OCI-LY1 (cell line): ENCODE results near the gene ALPK1.
"Not testable (repeated sequence)": the region's sequence is repeated elsewhere in the genome, so short reads cannot be mapped to it uniquely, and the experiment has no call there.

Experiments used
- H2AFZ ChIP-seq: fragments of 200-600 bp; sonication (generic), shearing (Covaris generic); 2 replicates; pipeline ENCODE4 v1.6.0; 2014; ENCODE audit warnings: antibody characterized with exemption, mild to moderate bottlenecking, low read length
- H3F3A ChIP-seq: fragments of 200-600 bp; sonication (generic), shearing (Covaris generic); 2 replicates; pipeline ENCODE4 v1.6.0; 2014; ENCODE audit warnings: mild to moderate bottlenecking, antibody characterized with exemption, low read length, moderate library complexity; ENCODE audit not compliant: insufficient read depth
- H3K27ac ChIP-seq: fragments of 200-600 bp; sonication (generic); 2 replicates; pipeline ENCODE4 v1.5.1; 2014; ENCODE audit warnings: low read length, mixed run types, mild to moderate bottlenecking, low read depth; ENCODE audit not compliant: poor library complexity, severe bottlenecking
- H3K27me3 ChIP-seq: fragments of 200-600 bp; sonication (generic); 2 replicates; pipeline ENCODE4 v1.6.0; 2014; ENCODE audit warnings: antibody characterized with exemption, mild to moderate bottlenecking, low read length, moderate library complexity; ENCODE audit not compliant: insufficient read depth
- H3K36me3 ChIP-seq: fragments of 200-600 bp; sonication (generic); 2 replicates; pipeline ENCODE4 v1.6.1; 2014; ENCODE audit warnings: mild to moderate bottlenecking, antibody characterized with exemption, low read length, moderate library complexity, mixed read lengths; ENCODE audit not compliant: insufficient read depth
- H3K4me1 ChIP-seq: fragments of 200-600 bp; sonication (generic); 2 replicates; pipeline ENCODE4 v1.5.1; 2014; ENCODE audit warnings: mild to moderate bottlenecking, low read length, moderate library complexity; ENCODE audit not compliant: insufficient read depth, severe bottlenecking
- H3K4me2 ChIP-seq: fragments of 200-600 bp; sonication (generic), shearing (Covaris generic); 2 replicates; pipeline ENCODE4 v1.6.1; 2014; ENCODE audit warnings: low read length
- H3K4me3 ChIP-seq: fragments of 200-600 bp; sonication (generic); 2 replicates; pipeline ENCODE4 v1.5.1; 2014; ENCODE audit warnings: low read length, low read depth, mild to moderate bottlenecking, mixed read lengths; ENCODE audit not compliant: poor library complexity, severe bottlenecking
- H3K79me2 ChIP-seq: fragments of 200-600 bp; shearing (Covaris generic); 2 replicates; pipeline ENCODE4 v1.6.1; 2016; ENCODE audit warnings: mixed run types, low read length, mixed read lengths; ENCODE audit not compliant: insufficient read depth
- H3K9ac ChIP-seq: fragments of 200-600 bp; sonication (generic), shearing (Covaris generic); 2 replicates; pipeline ENCODE4 v1.6.1; 2014; ENCODE audit warnings: mild to moderate bottlenecking, low read length, mixed read lengths
- H3K9me2 ChIP-seq: fragments of 200-600 bp; sonication (generic), shearing (Covaris generic); 2 replicates; pipeline ENCODE4 v1.6.1; 2014; ENCODE audit warnings: low read depth, mild to moderate bottlenecking, low read length, mixed read lengths
- H3K9me3 ChIP-seq: fragments of 200-600 bp; shearing (Covaris generic); 2 replicates; pipeline ENCODE4 v1.6.1; 2014; ENCODE audit warnings: low read length, mixed read lengths
- H4K20me1 ChIP-seq: fragments of 200-600 bp; sonication (generic), shearing (Covaris generic); 2 replicates; pipeline ENCODE4 v1.6.0; 2016; ENCODE audit warnings: mild to moderate bottlenecking, low read length; ENCODE audit not compliant: insufficient read depth
- EZH2 ChIP-seq: fragments of 200-600 bp; sonication (generic), shearing (Covaris generic); IDR thresholded peaks from 2 replicates; pipeline ENCODE4 v1.8.0; 2017; ENCODE audit warnings: borderline replicate concordance, mixed run types, mild to moderate bottlenecking, antibody characterized with exemption, low read length, moderate library complexity, mixed read lengths
- TF ChIP-seq, protein P1 (sequence below): fragments of 200-600 bp; sonication (generic), shearing (Covaris generic); IDR thresholded peaks from 2 replicates; pipeline ENCODE4 v1.5.1; 2017; ENCODE audit warnings: mild to moderate bottlenecking, antibody characterized with exemption, low read length, moderate library complexity, mixed read lengths

The ALPK1 gene

DNA sequence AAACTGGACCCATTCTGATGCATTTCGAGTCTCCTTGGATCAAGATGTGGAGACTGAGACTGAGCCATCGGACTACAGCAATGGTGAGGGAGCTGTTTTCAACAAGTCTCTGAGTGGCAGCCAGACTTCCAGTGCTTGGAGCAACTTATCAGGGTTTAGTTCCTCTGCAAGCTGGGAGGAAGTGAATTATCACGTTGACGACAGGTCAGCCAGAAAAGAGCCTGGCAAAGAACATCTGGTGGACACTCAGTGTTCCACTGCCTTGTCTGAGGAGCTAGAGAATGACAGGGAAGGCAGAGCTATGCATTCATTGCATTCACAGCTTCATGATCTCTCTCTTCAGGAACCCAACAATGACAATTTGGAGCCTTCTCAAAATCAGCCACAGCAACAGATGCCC, 134.0 kb downstream of the ALPK1 start:
- no peak overlapping the region for H3K27ac ChIP-seq
- no peaks in the 10 kb centered on the region for H3K9me3 ChIP-seq
- no peaks in the 10 kb centered on the region for H3F3A ChIP-seq
- no peaks in the 10 kb centered on the region for H3K27me3 ChIP-seq
- H3K9ac ChIP-seq: no peak overlapping the region
- H3K9me2 ChIP-seq: no peaks in the 10 kb centered on the region
- H2AFZ ChIP-seq: no peak overlapping the region
- no peaks in the 10 kb centered on the region for H3K79me2 ChIP-seq
- no peaks in the 10 kb centered on the region for H4K20me1 ChIP-seq
- no peak overlapping the region for H3K4me3 ChIP-seq
- H3K4me1 ChIP-seq: no peaks in the 10 kb centered on the region
- H3K4me2 ChIP-seq: no peak overlapping the region
- no peak for TF ChIP-seq EZH2
- TF ChIP-seq, protein P1, sequence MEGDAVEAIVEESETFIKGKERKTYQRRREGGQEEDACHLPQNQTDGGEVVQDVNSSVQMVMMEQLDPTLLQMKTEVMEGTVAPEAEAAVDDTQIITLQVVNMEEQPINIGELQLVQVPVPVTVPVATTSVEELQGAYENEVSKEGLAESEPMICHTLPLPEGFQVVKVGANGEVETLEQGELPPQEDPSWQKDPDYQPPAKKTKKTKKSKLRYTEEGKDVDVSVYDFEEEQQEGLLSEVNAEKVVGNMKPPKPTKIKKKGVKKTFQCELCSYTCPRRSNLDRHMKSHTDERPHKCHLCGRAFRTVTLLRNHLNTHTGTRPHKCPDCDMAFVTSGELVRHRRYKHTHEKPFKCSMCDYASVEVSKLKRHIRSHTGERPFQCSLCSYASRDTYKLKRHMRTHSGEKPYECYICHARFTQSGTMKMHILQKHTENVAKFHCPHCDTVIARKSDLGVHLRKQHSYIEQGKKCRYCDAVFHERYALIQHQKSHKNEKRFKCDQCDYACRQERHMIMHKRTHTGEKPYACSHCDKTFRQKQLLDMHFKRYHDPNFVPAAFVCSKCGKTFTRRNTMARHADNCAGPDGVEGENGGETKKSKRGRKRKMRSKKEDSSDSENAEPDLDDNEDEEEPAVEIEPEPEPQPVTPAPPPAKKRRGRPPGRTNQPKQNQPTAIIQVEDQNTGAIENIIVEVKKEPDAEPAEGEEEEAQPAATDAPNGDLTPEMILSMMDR: no peak
- H3K36me3 ChIP-seq: no peaks in the 10 kb centered on the region

DNA sequence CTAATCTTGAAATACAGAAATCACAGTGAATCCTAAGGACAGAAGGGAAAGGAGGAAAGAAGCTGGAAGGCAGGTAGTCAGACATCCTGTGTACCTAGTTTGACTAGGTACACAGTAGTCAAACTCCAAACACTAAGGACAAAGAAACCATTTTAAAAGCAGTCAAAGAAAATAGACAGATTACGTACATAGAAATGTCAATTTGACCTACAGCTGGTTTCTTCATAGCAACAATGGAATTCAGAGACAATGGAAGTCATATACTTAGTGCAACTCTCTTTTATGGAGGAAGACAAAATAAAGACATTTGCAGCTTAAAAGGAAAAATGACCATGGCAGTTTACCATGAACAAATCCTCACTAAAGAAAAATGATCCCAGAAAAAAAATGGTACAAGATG, 139.8 kb downstream of the ALPK1 start:
- H4K20me1 ChIP-seq: no peaks in the 10 kb centered on the region
- H2AFZ ChIP-seq: no peak overlapping the region
- no peaks in the 10 kb centered on the region for H3K9me2 ChIP-seq
- TF ChIP-seq, protein P1: no peak
- TF ChIP-seq EZH2: no peak
- H3K4me3 ChIP-seq: no peak overlapping the region
- no peaks in the 10 kb centered on the region for H3K27me3 ChIP-seq
- H3K36me3 ChIP-seq: no peaks in the 10 kb centered on the region
- H3F3A ChIP-seq: no peaks in the 10 kb centered on the region
- no peaks in the 10 kb centered on the region for H3K4me1 ChIP-seq
- no peaks in the 10 kb centered on the region for H3K79me2 ChIP-seq
- no peaks in the 10 kb centered on the region for H3K9me3 ChIP-seq
- H3K4me2 ChIP-seq: no peak overlapping the region
- no peak overlapping the region for H3K9ac ChIP-seq
- H3K27ac ChIP-seq: no peak overlapping the region

DNA sequence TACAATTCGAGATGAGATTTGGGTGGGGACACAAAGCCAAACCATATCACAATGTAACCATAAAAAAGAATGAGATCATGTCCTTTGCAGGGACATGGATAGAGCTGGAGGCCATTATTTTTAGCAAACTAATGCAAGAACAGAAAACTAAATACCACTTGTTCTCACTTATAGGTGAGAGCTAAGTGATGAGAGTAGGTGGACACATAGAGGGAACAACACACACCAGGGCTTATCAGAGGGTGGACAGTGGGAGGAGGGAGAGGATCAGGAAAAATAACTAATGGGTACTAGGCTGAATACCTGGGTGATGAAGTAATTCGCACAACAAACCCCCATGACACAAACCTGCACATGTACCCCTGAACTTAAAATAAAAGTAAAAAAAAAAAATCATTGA, 145.1 kb downstream of the ALPK1 start:
- not testable (repeated sequence) for H3K9me3 ChIP-seq, H3K9me2 ChIP-seq, H3K36me3 ChIP-seq, H2AFZ ChIP-seq, H3K4me3 ChIP-seq, H4K20me1 ChIP-seq, H3K4me1 ChIP-seq, H3K4me2 ChIP-seq, H3K27ac ChIP-seq, H3F3A ChIP-seq, H3K79me2 ChIP-seq, H3K27me3 ChIP-seq, H3K9ac ChIP-seq

DNA sequence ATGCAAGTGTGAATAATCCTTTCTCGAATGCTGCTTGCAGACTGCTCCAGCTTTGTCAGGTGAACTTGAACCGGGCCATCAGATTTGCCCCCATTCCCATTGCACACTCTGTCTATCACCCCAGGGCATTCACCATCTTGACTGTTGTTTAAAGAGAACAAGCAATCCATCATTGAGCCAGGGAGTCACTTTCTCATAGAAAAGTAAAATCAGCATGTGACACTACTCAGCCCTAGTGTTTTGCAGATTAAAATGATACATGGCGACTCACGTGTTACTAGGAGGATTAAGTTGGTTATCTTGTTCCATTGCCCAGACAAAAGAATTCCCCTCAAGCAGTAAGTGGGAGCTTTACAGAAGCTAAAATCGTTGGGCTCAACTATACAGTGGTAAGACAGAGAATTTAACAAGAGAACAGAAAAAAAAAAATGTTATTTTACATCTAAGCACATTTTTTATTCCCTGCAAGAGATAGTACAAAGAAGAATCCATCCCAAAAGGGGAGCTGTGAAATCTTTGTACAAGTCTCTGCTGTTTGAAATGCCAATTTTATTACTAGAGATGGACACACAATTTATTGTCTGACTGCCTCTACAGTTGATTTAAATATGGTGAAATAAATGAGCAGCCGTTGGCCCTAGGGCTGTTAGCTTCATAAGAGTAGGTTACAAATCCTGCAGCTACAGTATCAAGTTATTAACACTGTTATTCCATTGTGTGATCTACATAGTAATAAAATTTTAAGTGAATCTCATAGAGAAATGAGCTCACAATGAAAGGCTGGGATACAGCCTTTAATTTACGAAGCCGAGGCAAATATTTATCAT, 151.3 kb downstream of the ALPK1 start:
- H3K9ac ChIP-seq: no peak overlapping the region
- no peaks in the 10 kb centered on the region for H3F3A ChIP-seq
- TF ChIP-seq, protein P1: no peak
- no peak for TF ChIP-seq EZH2
- no peaks in the 10 kb centered on the region for H3K27me3 ChIP-seq
- H3K9me3 ChIP-seq: no peaks in the 10 kb centered on the region
- H2AFZ ChIP-seq: no peak overlapping the region
- no peaks in the 10 kb centered on the region for H3K4me1 ChIP-seq
- H3K27ac ChIP-seq: no peak overlapping the region
- H4K20me1 ChIP-seq: no peaks in the 10 kb centered on the region
- H3K4me3 ChIP-seq: no peak overlapping the region
- H3K79me2 ChIP-seq: no peaks in the 10 kb centered on the region
- H3K9me2 ChIP-seq: no peaks in the 10 kb centered on the region
- no peaks in the 10 kb centered on the region for H3K36me3 ChIP-seq
- H3K4me2 ChIP-seq: no peak overlapping the region
